DOHH2 (cell line): ENCODE results near the gene F5.

Source experiments
- H3F3A ChIP-seq: fragments of 200-600 bp; sonication (generic), shearing (Covaris generic); 2 replicates; pipeline ENCODE4 v1.6.0; 2016; ENCODE audit warnings: antibody characterized with exemption, mild to moderate bottlenecking; ENCODE audit not compliant: control insufficient read depth, insufficient read depth
- H3K27ac ChIP-seq: fragments of 200-600 bp; sonication (generic); 2 replicates; pipeline ENCODE4 v1.5.1; 2014; ENCODE audit warnings: low read depth, mild to moderate bottlenecking, low read length, moderate library complexity
- H3K27me3 ChIP-seq: fragments of 200-600 bp; sonication (generic); 2 replicates; pipeline ENCODE4 v1.6.1; 2014; ENCODE audit warnings: mild to moderate bottlenecking, low read length, mixed read lengths; ENCODE audit not compliant: control insufficient read depth
- H3K36me3 ChIP-seq: fragments of 200-600 bp; sonication (generic); 2 replicates; pipeline ENCODE4 v1.6.1; 2014; ENCODE audit warnings: mild to moderate bottlenecking, low read length, moderate library complexity, mixed read lengths; ENCODE audit not compliant: control insufficient read depth
- H3K4me1 ChIP-seq: fragments of 200-600 bp; sonication (generic); 2 replicates; pipeline ENCODE4 v1.6.1; 2014; ENCODE audit warnings: mild to moderate bottlenecking, low read length, mixed read lengths; ENCODE audit not compliant: control insufficient read depth
- H3K4me2 ChIP-seq: fragments of 200-600 bp; sonication (generic); 2 replicates; pipeline ENCODE4 v1.6.0; 2014; ENCODE audit warnings: mild to moderate bottlenecking, low read length, moderate library complexity
- H3K4me3 ChIP-seq: fragments of 200-600 bp; sonication (generic); 2 replicates; pipeline ENCODE4 v1.5.1; 2014; ENCODE audit warnings: mild to moderate bottlenecking, low read length, mixed read lengths
- H3K79me2 ChIP-seq: fragments of 200-600 bp; sonication (generic); 2 replicates; pipeline ENCODE4 v1.6.1; 2014; ENCODE audit warnings: mild to moderate bottlenecking, low read length, mixed read lengths; ENCODE audit not compliant: control insufficient read depth
- H3K9me2 ChIP-seq: fragments of 200-600 bp; sonication (generic); replicated peaks from 2 replicates; pipeline ENCODE4 v1.6.1; 2014; ENCODE audit warnings: mild to moderate bottlenecking, low read length, mixed read lengths; ENCODE audit not compliant: control insufficient read depth
- H3K9me3 ChIP-seq: fragments of 200-600 bp; sonication (generic); 2 replicates; pipeline ENCODE4 v1.6.1; 2014; ENCODE audit warnings: antibody characterized with exemption, low read length, mixed read lengths; ENCODE audit not compliant: control insufficient read depth, insufficient read depth
- H4K20me1 ChIP-seq: fragments of 200-600 bp; sonication (generic); 2 replicates; pipeline ENCODE4 v1.6.0; 2014; ENCODE audit warnings: low read depth, mild to moderate bottlenecking, antibody characterized with exemption, low read length, moderate library complexity; ENCODE audit not compliant: control insufficient read depth, insufficient read depth
- CTCF ChIP-seq: fragments of 200-600 bp; sonication (generic); IDR thresholded peaks from one replicate; pipeline ENCODE4 v1.5.1; 2014; ENCODE audit warnings: antibody characterized with exemption, mild to moderate bottlenecking, low read depth, low read length; ENCODE audit not compliant: poor library complexity, severe bottlenecking
- EZH2phosphoT487 ChIP-seq: fragments of 200-600 bp; sonication (generic); IDR thresholded peaks from 2 replicates; pipeline ENCODE4 v1.6.1; 2017; ENCODE audit warnings: borderline replicate concordance, mild to moderate bottlenecking, antibody characterized with exemption, low read length, moderate library complexity, mixed read lengths

Gene F5

GRCh38 chr1:169594391-169594790, 8.1 kb upstream of the F5 start:
- H3K9me3 ChIP-seq = no peaks in the 10 kb centered on the region
- no peaks in the 10 kb centered on the region for H3K79me2 ChIP-seq
- no peaks in the 10 kb centered on the region for H3K4me1 ChIP-seq
- H3K4me2 ChIP-seq = no peak overlapping the region
- no peaks in the 10 kb centered on the region for H3F3A ChIP-seq
- no peak overlapping the region for H3K4me3 ChIP-seq
- H4K20me1 ChIP-seq = no peaks in the 10 kb centered on the region
- H3K27me3 ChIP-seq = peaks cover 35% of the 10 kb centered on the region
- no peaks in the 10 kb centered on the region for H3K9me2 ChIP-seq
- no peak for TF ChIP-seq EZH2phosphoT487
- no peak for TF ChIP-seq CTCF
- no peak overlapping the region for H3K27ac ChIP-seq
- H3K36me3 ChIP-seq = no peaks in the 10 kb centered on the region

- Histone ChIP-seq H3K27ac (no peak overlapping the region), H3K27me3 (peaks cover 41% of the 10 kb centered on the region), H3K9me2 (no peaks in the 10 kb centered on the region), H3K36me3 (no peaks in the 10 kb centered on the region), H3K4me1 (no peaks in the 10 kb centered on the region), H4K20me1 (no peaks in the 10 kb centered on the region), H3K79me2 (no peaks in the 10 kb centered on the region), H3K4me2 (no peak overlapping the region), H3K9me3 (no peaks in the 10 kb centered on the region), H3F3A (no peaks in the 10 kb centered on the region), H3K4me3 (no peak overlapping the region)
- TF ChIP-seq CTCF (no peak), EZH2phosphoT487 (no peak)
These were observed 4.7 kb upstream of the F5 start for GRCh38 chr1:169590932-169591331.

GRCh38 chr1:169588785-169589485, 2.7 kb upstream of the F5 start:
- H3K4me2 ChIP-seq = no peak overlapping the region
- H3K4me1 ChIP-seq = no peaks in the 10 kb centered on the region
- no peaks in the 10 kb centered on the region for H4K20me1 ChIP-seq
- H3K36me3 ChIP-seq = no peaks in the 10 kb centered on the region
- no peak for TF ChIP-seq EZH2phosphoT487
- H3K27ac ChIP-seq = no peak overlapping the region
- H3F3A ChIP-seq = no peaks in the 10 kb centered on the region
- no peaks in the 10 kb centered on the region for H3K79me2 ChIP-seq
- H3K27me3 ChIP-seq = peaks cover 42% of the 10 kb centered on the region
- H3K9me2 ChIP-seq = no peaks in the 10 kb centered on the region
- no peak overlapping the region for H3K4me3 ChIP-seq
- H3K9me3 ChIP-seq = no peaks in the 10 kb centered on the region

- Histone ChIP-seq H3K4me1 (no peaks in the 10 kb centered on the region), H3K27me3 (peaks cover 48% of the 10 kb centered on the region), H3F3A (no peaks in the 10 kb centered on the region), H3K9me3 (no peaks in the 10 kb centered on the region), H3K79me2 (no peaks in the 10 kb centered on the region), H4K20me1 (no peaks in the 10 kb centered on the region), H3K36me3 (no peaks in the 10 kb centered on the region), H3K4me3 (no peak overlapping the region), H3K4me2 (no peak overlapping the region), H3K9me2 (no peaks in the 10 kb centered on the region), H3K27ac (no peak overlapping the region)
- TF ChIP-seq EZH2phosphoT487 (no peak), CTCF (no peak)
These were observed 1.8 kb upstream of the F5 start for GRCh38 chr1:169588112-169588511.
